Keratinocyte (primary cell): ENCODE data around the gene GPC5.

Source experiments
- EZH2 ChIP-seq: IDR thresholded peaks from one replicate; pipeline ENCODE4 v1.6.1; 2012; ENCODE audit warnings: inconsistent platforms, mild to moderate bottlenecking, low read length, moderate library complexity
- TF ChIP-seq, protein P1 (sequence below), 3 experiments: IDR thresholded peaks in 1 of 3; conservative IDR thresholded peaks in 1 of 3; optimal IDR thresholded peaks in 1 of 3; 2 replicates in 2 of 3; 3 replicates in 1 of 3; pipeline versions ENCODE3 to v1.5.1; 2011; ENCODE audit warnings: low read length in 3 of 3, mild to moderate bottlenecking in 3 of 3, moderate library complexity in 2 of 3, control low read depth in 1 of 3, inconsistent platforms in 1 of 3; ENCODE audit not compliant: insufficient read depth in 2 of 3; ENCODE audit errors: extremely low read depth in 1 of 3

DNA sequence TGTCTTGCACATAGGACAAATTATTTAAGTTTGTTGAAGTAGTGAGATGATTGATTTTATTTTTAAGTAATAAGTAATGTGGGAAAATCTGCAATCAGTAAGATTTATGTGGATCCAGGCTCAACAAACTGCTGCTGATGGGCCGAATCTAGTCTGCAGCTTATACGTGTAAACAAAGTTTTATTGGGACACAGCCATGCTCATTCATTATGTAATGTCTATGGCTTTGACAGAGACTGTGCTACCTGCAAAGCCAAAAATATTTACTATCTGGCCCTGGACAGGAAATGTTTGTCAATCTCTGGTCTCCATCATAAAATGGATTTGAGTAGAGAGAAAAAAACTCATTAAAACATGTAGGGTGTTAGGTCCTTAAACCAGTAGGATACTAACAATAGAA, 728.0 kb downstream of the GPC5 start:
- TF ChIP-seq EZH2, result no peak
- TF ChIP-seq, protein P1, sequence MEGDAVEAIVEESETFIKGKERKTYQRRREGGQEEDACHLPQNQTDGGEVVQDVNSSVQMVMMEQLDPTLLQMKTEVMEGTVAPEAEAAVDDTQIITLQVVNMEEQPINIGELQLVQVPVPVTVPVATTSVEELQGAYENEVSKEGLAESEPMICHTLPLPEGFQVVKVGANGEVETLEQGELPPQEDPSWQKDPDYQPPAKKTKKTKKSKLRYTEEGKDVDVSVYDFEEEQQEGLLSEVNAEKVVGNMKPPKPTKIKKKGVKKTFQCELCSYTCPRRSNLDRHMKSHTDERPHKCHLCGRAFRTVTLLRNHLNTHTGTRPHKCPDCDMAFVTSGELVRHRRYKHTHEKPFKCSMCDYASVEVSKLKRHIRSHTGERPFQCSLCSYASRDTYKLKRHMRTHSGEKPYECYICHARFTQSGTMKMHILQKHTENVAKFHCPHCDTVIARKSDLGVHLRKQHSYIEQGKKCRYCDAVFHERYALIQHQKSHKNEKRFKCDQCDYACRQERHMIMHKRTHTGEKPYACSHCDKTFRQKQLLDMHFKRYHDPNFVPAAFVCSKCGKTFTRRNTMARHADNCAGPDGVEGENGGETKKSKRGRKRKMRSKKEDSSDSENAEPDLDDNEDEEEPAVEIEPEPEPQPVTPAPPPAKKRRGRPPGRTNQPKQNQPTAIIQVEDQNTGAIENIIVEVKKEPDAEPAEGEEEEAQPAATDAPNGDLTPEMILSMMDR (optimal IDR thresholded peaks at IDR 0.05 in 1 of 3, IDR thresholded peaks at IDR 0.05 in 1 of 3, conservative IDR thresholded peaks at IDR 0.05 in 1 of 3; ENCODE audit: extremely low read depth in 1 of 3, insufficient read depth in 2 of 3, low read length in 3 of 3), result no peak
